GM21737 (cell line): ENCODE results near the gene TRIM17.

Source experiments
- ATAC-seq: cut with Tn5 transposase; IDR thresholded peaks from one replicate; pipeline ENCODE4 v1.9.1; 2021; ENCODE audit warnings: mild to moderate bottlenecking, moderate library complexity; ENCODE audit not compliant: unreplicated experiment

TRIM17 gene

GRCh38 chr1:228420968-228421826 is 4.5 kb upstream of the TRIM17 start:
- ATAC-seq = no peak

- ATAC-seq = no peak
Observed at GRCh38 chr1:228417483-228418203, 982 bp upstream of the TRIM17 start.

GRCh38 chr1:228417061-228417460 is 400 bp upstream of the TRIM17 start:
- ATAC-seq = no peak

- no peak for ATAC-seq
Observed at GRCh38 chr1:228415853-228416216, 826 bp downstream of the TRIM17 start.

GRCh38 chr1:228415221-228415620 is 1.4 kb downstream of the TRIM17 start:
- ATAC-seq = no peak

GRCh38 chr1:228414511-228415211 is 2.0 kb downstream of the TRIM17 start:
- no peak for ATAC-seq

- ATAC-seq = no peak
Observed at GRCh38 chr1:228413241-228414010, 3.2 kb downstream of the TRIM17 start.

GRCh38 chr1:228411548-228412430 is 4.9 kb downstream of the TRIM17 start:
- no peak for ATAC-seq

GRCh38 chr1:228411121-228411520 is 5.5 kb downstream of the TRIM17 start:
- ATAC-seq = no peak

GRCh38 chr1:228410671-228411070 is 6.0 kb downstream of the TRIM17 start:
- no peak for ATAC-seq

- ATAC-seq = no peak
Observed at GRCh38 chr1:228410015-228410414, 6.6 kb downstream of the TRIM17 start.

- ATAC-seq = no peak
Observed at GRCh38 chr1:228408869-228409805, 7.5 kb downstream of the TRIM17 start.

- ATAC-seq = no peak
Observed at GRCh38 chr1:228408041-228408868, 8.4 kb downstream of the TRIM17 start.

- ATAC-seq = no peak
Observed at GRCh38 chr1:228407106-228408040, 9.3 kb downstream of the TRIM17 start.

GRCh38 chr1:228405979-228406228 is 10.8 kb downstream of the TRIM17 start:
- peak; percentile 16 for ATAC-seq

GRCh38 chr1:228405200-228405978 is 11.3 kb downstream of the TRIM17 start:
- no peak for ATAC-seq
